Upper lobe of right lung (tissue), 1 donor: ENCODE measurements around the gene ZSCAN31. TPM values are rescaled to one million over a fixed set of nuclear protein-coding genes. Genes with fewer than 3 reads are reported as not detected.

Source experiments
- ATAC-seq: fragments of 200-7000 bp; cut with Tn5 transposase; one replicate; pipeline ENCODE4 v1.9.1; 2020; ENCODE audit warnings: mild to moderate bottlenecking, moderate library complexity
- DNase-seq: peaks from one replicate; pipeline ENCODE4 v3.0.0-alpha.2; 2020
- H3K27ac ChIP-seq: fragments of 200-600 bp; one replicate; pipeline ENCODE4 v1.8.0; 2022
- H3K27me3 ChIP-seq: fragments of 200-600 bp; one replicate; pipeline ENCODE4 v1.8.0; 2022; ENCODE audit warnings: mild to moderate bottlenecking
- H3K36me3 ChIP-seq: fragments of 200-600 bp; one replicate; pipeline ENCODE4 v1.8.0; 2022
- H3K4me1 ChIP-seq: fragments of 200-600 bp; one replicate; pipeline ENCODE4 v1.8.0; 2022
- H3K4me3 ChIP-seq: fragments of 200-600 bp; one replicate; pipeline ENCODE4 v1.8.0; 2022; ENCODE audit warnings: mild to moderate bottlenecking
- H3K9me3 ChIP-seq: fragments of 200-600 bp; one replicate; pipeline ENCODE4 v1.8.0; 2022
- intact Hi-C: fragments of 100-400 bp; cut with DNase I; formaldehyde crosslinking; loops from one replicate; pipeline ENCODE4 v1.11.0; 2022
- total RNA-seq: library from RNA; stranded (reverse); fragmentation: NEBNext Ultra II Directional; extraction: Animal tissue kit (Norgen Biotek cat#: 25700); gene quantifications from one replicate; pipeline ENCODE4 v1.2.1, GENCODE V29; 2021
- TF ChIP-seq, protein P1 (sequence below): fragments of 200-600 bp; IDR thresholded peaks from one replicate; pipeline ENCODE4 v1.8.0; 2022; ENCODE audit warnings: antibody characterized with exemption
- donor health status: DM: no; HTN: yes; CAD: no; lungs with severe emphysema.

ZSCAN31 gene
- total RNA-seq, 1 donor from 2014 or later: 28.5 TPM

DNA sequence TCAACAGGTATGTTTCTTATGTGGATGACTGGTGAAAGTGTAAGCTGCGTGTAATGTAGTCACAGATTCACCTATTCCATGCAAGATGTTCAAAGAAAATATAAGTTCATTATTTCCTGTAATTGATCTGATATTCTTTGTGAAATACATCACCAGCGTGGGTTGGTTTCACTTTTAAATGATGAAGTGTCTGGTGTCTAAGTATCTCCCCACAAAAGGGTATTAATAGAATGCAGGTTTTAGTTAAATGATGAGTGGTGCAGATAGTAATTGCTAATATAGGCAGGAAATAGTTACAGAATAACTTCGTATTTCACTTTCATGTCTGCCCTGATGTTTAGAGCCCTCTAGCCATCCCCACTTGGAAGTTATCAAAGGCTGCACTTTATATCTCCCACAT is 32.4 kb downstream of the ZSCAN31 start:
- intact Hi-C loops: no loop called here
- Histone ChIP-seq H3K27ac (no peak overlapping the region), H3K4me3 (no peak overlapping the region), H3K4me1 (no peaks in the 10 kb centered on the region), H3K9me3 (peaks cover 11% of the 10 kb centered on the region), H3K36me3 (peaks cover 6% of the 10 kb centered on the region), H3K27me3 (no peaks in the 10 kb centered on the region)
- ATAC-seq (no peak), DNase-seq (no peak)
- TF ChIP-seq, protein P1, sequence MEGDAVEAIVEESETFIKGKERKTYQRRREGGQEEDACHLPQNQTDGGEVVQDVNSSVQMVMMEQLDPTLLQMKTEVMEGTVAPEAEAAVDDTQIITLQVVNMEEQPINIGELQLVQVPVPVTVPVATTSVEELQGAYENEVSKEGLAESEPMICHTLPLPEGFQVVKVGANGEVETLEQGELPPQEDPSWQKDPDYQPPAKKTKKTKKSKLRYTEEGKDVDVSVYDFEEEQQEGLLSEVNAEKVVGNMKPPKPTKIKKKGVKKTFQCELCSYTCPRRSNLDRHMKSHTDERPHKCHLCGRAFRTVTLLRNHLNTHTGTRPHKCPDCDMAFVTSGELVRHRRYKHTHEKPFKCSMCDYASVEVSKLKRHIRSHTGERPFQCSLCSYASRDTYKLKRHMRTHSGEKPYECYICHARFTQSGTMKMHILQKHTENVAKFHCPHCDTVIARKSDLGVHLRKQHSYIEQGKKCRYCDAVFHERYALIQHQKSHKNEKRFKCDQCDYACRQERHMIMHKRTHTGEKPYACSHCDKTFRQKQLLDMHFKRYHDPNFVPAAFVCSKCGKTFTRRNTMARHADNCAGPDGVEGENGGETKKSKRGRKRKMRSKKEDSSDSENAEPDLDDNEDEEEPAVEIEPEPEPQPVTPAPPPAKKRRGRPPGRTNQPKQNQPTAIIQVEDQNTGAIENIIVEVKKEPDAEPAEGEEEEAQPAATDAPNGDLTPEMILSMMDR: no peak

DNA sequence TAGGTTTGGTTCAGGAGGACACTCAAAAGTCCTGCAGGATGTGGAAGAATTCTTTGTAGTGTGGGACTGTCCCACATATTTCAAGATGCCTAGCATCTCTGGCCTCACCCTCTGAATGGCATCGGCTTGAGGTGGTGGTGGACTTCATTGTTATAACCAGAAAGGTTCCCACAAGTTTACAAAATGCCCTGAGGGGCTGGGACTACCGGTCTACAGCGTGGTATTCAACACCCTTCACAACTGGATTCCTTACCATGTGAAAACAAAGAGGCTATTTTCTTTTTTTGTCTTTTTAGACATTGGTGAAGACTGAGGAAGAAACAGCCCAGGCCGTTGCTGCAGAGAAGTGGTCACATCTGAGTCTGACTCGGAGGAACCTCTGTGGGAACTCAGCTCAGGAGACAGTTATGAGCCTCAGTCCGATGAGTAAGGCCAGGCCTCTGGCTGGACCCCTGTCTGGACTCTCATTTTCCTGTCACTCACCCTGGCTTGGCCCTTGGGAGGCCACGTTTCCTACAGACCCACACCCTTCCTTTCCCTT is 39.4 kb downstream of the ZSCAN31 start:
- TF ChIP-seq, protein P1: no peak
- H3K9me3 ChIP-seq: no peaks in the 10 kb centered on the region
- H3K27ac ChIP-seq: no peak overlapping the region
- no peaks in the 10 kb centered on the region for H3K4me1 ChIP-seq
- intact Hi-C loops: no loop called here
- DNase-seq (no peak), ATAC-seq (no peak)
- H3K4me3 ChIP-seq: no peak overlapping the region
- H3K36me3 ChIP-seq: peaks cover 6% of the 10 kb centered on the region
- H3K27me3 ChIP-seq: no peaks in the 10 kb centered on the region

DNA sequence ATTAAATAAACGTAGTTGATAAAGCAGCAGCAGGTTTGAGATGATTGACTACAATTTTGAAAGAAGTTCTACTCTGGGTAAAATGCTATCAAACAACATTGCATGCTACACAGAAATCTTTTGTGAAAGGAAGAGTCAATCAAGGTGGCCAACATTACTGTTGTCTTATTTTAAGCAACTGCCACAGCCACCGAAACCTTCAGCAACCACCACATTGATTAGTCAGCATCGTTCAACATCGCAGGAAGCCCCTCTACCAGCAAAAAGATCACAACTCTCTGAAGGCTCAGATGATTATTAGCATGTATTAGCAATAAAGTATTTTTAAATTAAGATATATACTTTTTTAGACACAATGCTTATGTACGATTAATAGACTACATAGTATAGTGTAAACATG is 40.6 kb downstream of the ZSCAN31 start:
- Histone ChIP-seq H3K27me3 (no peaks in the 10 kb centered on the region), H3K9me3 (no peaks in the 10 kb centered on the region), H3K4me1 (no peaks in the 10 kb centered on the region), H3K36me3 (no peaks in the 10 kb centered on the region), H3K27ac (no peak overlapping the region), H3K4me3 (no peak overlapping the region)
- no peak for ATAC-seq
- intact Hi-C loops: no loop called here
- DNase-seq: no peak
- TF ChIP-seq, protein P1: no peak

DNA sequence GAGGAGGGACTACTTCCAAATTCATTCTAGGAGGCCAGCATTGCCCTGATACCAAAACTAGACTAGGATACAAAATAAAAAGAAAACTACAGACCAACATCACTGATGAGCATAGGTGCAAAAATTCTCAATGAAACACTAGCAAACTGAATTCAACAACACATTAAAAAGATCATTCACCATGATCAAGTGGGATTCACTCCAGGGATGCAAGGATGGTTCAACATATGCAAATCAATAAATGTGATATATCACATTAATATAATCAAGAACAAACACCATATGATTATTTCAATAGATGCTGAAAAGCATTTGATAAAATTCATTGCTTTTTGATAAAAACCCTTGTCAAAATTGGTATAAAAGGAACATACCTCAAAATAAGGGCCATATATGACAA is 44.4 kb downstream of the ZSCAN31 start:
- TF ChIP-seq, protein P1: no peak
- ATAC-seq: no peak
- H3K9me3 ChIP-seq: no peaks in the 10 kb centered on the region
- intact Hi-C loops: no loop called here
- DNase-seq: no peak
- no peaks in the 10 kb centered on the region for H3K27me3 ChIP-seq
- H3K36me3 ChIP-seq: peaks cover 8% of the 10 kb centered on the region
- H3K4me3 ChIP-seq: no peak overlapping the region
- H3K4me1 ChIP-seq: no peaks in the 10 kb centered on the region
- no peak overlapping the region for H3K27ac ChIP-seq

DNA sequence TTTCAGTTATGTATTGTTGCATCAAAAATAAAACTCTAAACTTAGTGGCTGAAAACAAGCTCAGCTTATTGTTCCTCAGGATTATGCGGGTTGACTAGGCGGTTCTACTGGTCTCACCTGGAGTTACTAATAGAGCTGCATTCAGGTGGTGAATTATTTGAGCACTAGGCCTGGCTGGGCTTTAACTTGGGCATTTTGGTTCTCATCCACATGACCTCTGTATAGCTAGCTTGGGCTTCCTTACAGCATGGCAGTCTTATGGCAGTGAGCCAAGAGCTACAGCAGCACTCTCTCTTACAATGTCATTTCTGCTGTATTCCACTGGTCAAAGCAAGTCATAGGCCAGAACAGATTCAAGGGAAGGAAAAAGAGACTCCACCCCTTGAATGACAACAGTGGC is 53.0 kb downstream of the ZSCAN31 start:
- no peaks in the 10 kb centered on the region for H3K27me3 ChIP-seq
- intact Hi-C loops: no loop called here
- no peaks in the 10 kb centered on the region for H3K9me3 ChIP-seq
- peaks cover 5% of the 10 kb centered on the region for H3K4me1 ChIP-seq
- no peak overlapping the region for H3K4me3 ChIP-seq
- ATAC-seq: no peak
- TF ChIP-seq, protein P1: no peak
- H3K27ac ChIP-seq: no peak overlapping the region
- H3K36me3 ChIP-seq: peaks cover 19% of the 10 kb centered on the region
- no peak for DNase-seq
